WTC11 (cell line): Measurements from ENCODE around the gene MAGEF1. TPM values are rescaled to one million over a fixed set of nuclear protein-coding genes. Genes with fewer than 3 reads are reported as not detected.

ENCODE experiments used
- ATAC-seq: fragments of 200-7000 bp; cut with Tn5 transposase; 2 replicates; pipeline ENCODE4 v1.10.0; 2021; ENCODE audit warnings: mild to moderate bottlenecking, moderate library complexity
- CTCF ChIA-PET: fragments of 300-600 bp; sonication (Branson Sonifier 250); formaldehyde crosslinking; loops from one replicate; lab custom pipeline; 2021; ENCODE audit warnings: antibody characterized with exemption; lab: Charles Lee
- POLR2A ChIA-PET: fragments of 350-600 bp; sonication (Branson Sonifier 250); formaldehyde crosslinking; loops from one replicate; lab custom pipeline; 2021; ENCODE audit warnings: antibody characterized with exemption; lab: Charles Lee
- DNase-seq: peaks from one replicate; pipeline ENCODE4 v3.0.0; 2021; ENCODE audit warnings: low spot score
- H3K27ac Mint-ChIP-seq: 2 replicates; pipeline ENCODE4 v1.8.0; 2021; ENCODE audit warnings: mixed read lengths
- H3K27me3 Mint-ChIP-seq: 2 replicates; pipeline ENCODE4 v1.8.0; 2021; ENCODE audit warnings: low read depth, mild to moderate bottlenecking, moderate library complexity, mixed read lengths
- H3K36me3 Mint-ChIP-seq: 2 replicates; pipeline ENCODE4 v1.8.0; 2021; ENCODE audit warnings: mixed read lengths
- H3K4me1 Mint-ChIP-seq: 2 replicates; pipeline ENCODE4 v1.8.0; 2022; ENCODE audit warnings: mixed read lengths
- H3K4me3 Mint-ChIP-seq: 2 replicates; pipeline ENCODE4 v1.8.0; 2021; ENCODE audit warnings: mild to moderate bottlenecking, moderate library complexity, mixed read lengths
- H3K9me3 Mint-ChIP-seq: 2 replicates; pipeline ENCODE4 v1.8.0; 2021; ENCODE audit warnings: mixed read lengths
- ATF1 ChIP-seq: sonication (generic); formaldehyde crosslinking; IDR thresholded peaks from 2 replicates; pipeline ENCODE4 v1.8.1; 2023; ENCODE audit warnings: mild to moderate bottlenecking, moderate library complexity, missing genetic modification reagents
- CREB1 ChIP-seq: sonication (generic); formaldehyde crosslinking; IDR thresholded peaks from 2 replicates; pipeline ENCODE4 v1.8.0; 2023; ENCODE audit warnings: mild to moderate bottlenecking, missing genetic modification reagents
- FOXK1 ChIP-seq: sonication (generic); formaldehyde crosslinking; IDR thresholded peaks from 2 replicates; pipeline ENCODE4 v1.8.0; 2022; ENCODE audit warnings: mild to moderate bottlenecking, moderate library complexity, missing genetic modification reagents
- KAT7 ChIP-seq: sonication (generic); formaldehyde crosslinking; IDR thresholded peaks from 2 replicates; pipeline ENCODE4 v1.8.1; 2023; ENCODE audit warnings: missing genetic modification reagents, mild to moderate bottlenecking, borderline replicate concordance
- MYBL2 ChIP-seq: sonication (generic); formaldehyde crosslinking; IDR thresholded peaks from 2 replicates; pipeline ENCODE4 v1.8.1; 2023; ENCODE audit warnings: mild to moderate bottlenecking, moderate library complexity, missing genetic modification reagents
- NFATC4 ChIP-seq: fragments of 250-450 bp; sonication (Bioruptor Pico); IDR thresholded peaks from 2 replicates; pipeline ENCODE4 v1.9.0; 2021; ENCODE audit warnings: mild to moderate bottlenecking
- NFE2L1 ChIP-seq: sonication (generic); formaldehyde crosslinking; IDR thresholded peaks from 2 replicates; pipeline ENCODE4 v1.8.1; 2023; ENCODE audit warnings: missing genetic modification reagents
- NR2C2 ChIP-seq: sonication (generic); formaldehyde crosslinking; IDR thresholded peaks from 2 replicates; pipeline ENCODE4 v1.8.0; 2022; ENCODE audit warnings: mild to moderate bottlenecking, missing genetic modification reagents
- ZNF121 ChIP-seq: sonication (generic); formaldehyde crosslinking; IDR thresholded peaks from 2 replicates; pipeline ENCODE4 v1.8.0; 2023; ENCODE audit warnings: missing genetic modification reagents
- total RNA-seq: library from RNA; stranded (reverse); gene quantifications from 3 replicates; pipeline ENCODE4 v1.2.3, GENCODE V29; 2021
- TF ChIP-seq, protein P1 (sequence below): fragments of 250-450 bp; sonication (Bioruptor Pico); IDR thresholded peaks from 2 replicates; pipeline ENCODE4 v2.1.2; 2022; ENCODE audit warnings: mild to moderate bottlenecking, moderate library complexity
- TF ChIP-seq, protein P2 (sequence below): fragments of 250-450 bp; sonication (Bioruptor Pico); conservative IDR thresholded peaks from 2 replicates; pipeline ENCODE4 v1.9.0; 2021; ENCODE audit warnings: mild to moderate bottlenecking
- TF ChIP-seq, protein P3 (sequence below): sonication (generic); formaldehyde crosslinking; IDR thresholded peaks from 2 replicates; pipeline ENCODE4 v1.8.1; 2023; ENCODE audit warnings: mild to moderate bottlenecking, missing genetic modification reagents
- TF ChIP-seq, protein P4 (sequence below): sonication (generic); formaldehyde crosslinking; IDR thresholded peaks from 2 replicates; pipeline ENCODE4 v1.8.0; 2022; ENCODE audit warnings: mild to moderate bottlenecking, missing genetic modification reagents
- TF ChIP-seq, protein P5 (sequence below): sonication (generic); formaldehyde crosslinking; IDR thresholded peaks from 2 replicates; pipeline ENCODE4 v1.8.0; 2023; ENCODE audit warnings: missing genetic modification reagents
- TF ChIP-seq, protein P6 (sequence below): fragments of 250-450 bp; sonication (Bioruptor Pico); IDR thresholded peaks from 2 replicates; pipeline ENCODE4 v1.8.0; 2021; ENCODE audit warnings: mild to moderate bottlenecking

MAGEF1 gene
- total RNA-seq, 1 experiment from 2014 or later: 72.9 TPM

DNA sequence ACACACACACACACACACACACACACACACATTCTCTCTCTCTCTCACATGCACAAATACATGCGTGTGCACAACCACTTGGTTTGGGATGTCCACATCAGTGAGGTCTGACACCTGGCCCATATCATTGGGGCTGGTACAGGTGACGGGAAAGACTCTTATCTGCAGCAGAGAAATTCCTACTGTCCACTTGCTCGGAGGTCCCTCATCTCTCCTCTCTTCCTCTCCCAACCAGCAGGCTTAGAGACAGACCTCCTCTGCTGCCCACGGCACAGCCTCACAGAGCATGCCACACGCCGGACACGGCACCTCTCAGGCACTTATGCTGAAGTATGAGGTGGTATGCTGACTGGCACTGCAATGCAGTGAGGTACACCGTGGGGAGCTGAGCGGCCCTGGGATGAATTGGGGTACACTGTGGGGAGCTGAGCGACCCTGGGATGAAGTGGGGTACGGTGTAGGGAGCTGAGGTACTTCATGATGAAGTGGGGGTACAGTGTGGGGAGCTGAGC lies 41.7 kb downstream of the MAGEF1 start:
- DNase-seq: no peak
- Mint-ChIP-seq H3K27ac (no peak overlapping the region), H3K27me3 (no peaks in the 10 kb centered on the region; the same call in 1 of the 2 replicates), H3K9me3 (peaks cover 5% of the 10 kb centered on the region; the same call in 1 of the 2 replicates), H3K4me3 (no peak overlapping the region), H3K36me3 (no peaks in the 10 kb centered on the region), H3K4me1 (peaks cover 14% of the 10 kb centered on the region)
- POLR2A ChIA-PET: no interaction called here
- TF ChIP-seq NFE2L1 (CRISPR knock-in tag) (no peak), ATF1 (CRISPR knock-in tag) (no peak), NFATC4 (CRISPR knock-in tag) (no peak)
- TF ChIP-seq, protein P1, sequence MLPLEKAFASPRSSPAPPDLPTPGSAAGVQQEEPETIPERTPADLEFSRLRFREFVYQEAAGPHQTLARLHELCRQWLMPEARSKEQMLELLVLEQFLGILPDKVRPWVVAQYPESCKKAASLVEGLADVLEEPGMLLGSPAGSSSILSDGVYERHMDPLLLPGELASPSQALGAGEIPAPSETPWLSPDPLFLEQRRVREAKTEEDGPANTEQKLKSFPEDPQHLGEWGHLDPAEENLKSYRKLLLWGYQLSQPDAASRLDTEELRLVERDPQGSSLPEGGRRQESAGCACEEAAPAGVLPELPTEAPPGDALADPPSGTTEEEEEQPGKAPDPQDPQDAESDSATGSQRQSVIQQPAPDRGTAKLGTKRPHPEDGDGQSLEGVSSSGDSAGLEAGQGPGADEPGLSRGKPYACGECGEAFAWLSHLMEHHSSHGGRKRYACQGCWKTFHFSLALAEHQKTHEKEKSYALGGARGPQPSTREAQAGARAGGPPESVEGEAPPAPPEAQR (CRISPR knock-in tag): no peak
- ATAC-seq: no peak
- CTCF ChIA-PET: no interaction called here

DNA sequence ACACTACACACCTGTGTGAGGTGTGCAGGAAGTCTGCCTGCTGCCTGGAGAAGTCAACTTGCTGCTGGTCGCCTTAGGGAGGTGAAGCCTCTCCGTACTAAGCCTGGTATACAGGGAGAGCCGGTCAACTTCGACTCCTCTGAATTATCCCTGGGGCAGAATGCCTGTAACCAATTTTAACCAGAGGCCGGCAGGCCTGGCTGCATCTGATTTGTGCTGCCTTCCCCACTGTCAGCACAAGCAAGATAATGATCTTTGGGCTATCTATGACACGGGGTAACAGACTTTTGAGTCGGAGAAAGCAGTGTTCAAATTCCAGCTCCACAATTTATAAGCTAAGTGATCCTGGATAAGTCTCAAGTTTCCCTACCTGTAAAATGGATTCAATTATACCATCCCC lies 42.3 kb downstream of the MAGEF1 start:
- Mint-ChIP-seq H3K27ac (no peak overlapping the region), H3K9me3 (peaks cover 5% of the 10 kb centered on the region; the same call in 1 of the 2 replicates), H3K4me3 (no peak overlapping the region), H3K27me3 (no peaks in the 10 kb centered on the region; the same call in 1 of the 2 replicates), H3K4me1 (peaks cover 10% of the 10 kb centered on the region), H3K36me3 (no peaks in the 10 kb centered on the region)
- ChIA-PET CTCF (interaction anchor here (0.9 kb wide), 1 partner anchor 108 kb away, joined by 3 read pairs; the partner anchor contains the start of gene EPHB3), POLR2A (no interaction called here)
- DNase-seq: no peak
- TF ChIP-seq FOXK1: no peak
- no peak for ATAC-seq

DNA sequence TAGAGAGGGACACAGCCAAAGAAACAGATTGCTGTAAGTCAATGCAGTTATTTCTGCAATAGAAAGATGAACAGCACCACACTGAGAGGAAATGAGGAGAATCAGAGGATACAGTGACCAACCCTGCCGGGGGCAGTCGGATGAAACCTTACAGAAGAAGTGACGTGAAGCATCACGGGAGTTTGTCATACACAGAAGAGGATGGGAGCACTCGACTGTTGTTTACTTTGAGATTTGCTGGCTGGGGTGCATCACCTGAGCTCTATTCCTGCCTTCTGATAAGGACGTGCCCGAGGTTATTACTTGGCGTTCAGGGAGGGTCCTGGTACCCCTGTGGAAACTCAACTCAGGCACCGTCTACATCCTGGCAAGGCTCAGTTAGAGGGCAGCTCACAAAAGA lies 45.4 kb downstream of the MAGEF1 start:
- TF ChIP-seq, protein P2, sequence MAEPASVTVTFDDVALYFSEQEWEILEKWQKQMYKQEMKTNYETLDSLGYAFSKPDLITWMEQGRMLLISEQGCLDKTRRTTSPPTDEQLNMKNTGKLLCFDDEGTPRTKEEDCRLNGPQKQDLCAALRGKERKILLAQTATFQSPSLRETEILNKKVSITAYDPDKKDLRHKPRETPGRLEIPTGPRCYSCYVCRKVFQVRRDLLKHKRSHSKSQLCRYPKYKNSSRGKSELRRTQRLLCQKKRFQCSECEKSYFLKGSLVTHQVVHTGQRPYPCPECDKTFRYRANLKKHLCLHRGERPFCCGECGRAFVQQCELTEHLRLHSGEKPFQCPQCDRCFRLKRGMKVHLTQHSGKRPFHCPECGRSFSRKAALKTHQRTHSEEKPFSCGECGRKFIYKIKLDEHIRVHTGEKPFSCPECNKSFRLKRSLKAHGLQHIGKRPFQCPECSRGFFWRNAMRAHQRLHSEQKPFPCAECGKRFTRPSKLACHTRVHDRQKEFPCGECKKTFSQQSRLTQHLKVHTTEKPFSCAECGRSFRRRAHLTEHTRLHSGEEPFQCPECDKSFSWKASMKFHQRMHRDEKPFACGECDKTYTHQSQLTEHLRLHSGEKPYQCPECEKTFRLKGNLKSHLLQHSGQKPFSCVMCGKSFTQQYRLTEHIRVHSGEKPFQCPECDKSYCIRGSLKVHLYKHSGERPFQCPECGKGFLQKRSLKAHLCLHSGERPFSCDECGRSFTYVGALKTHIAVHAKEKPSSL (CRISPR knock-in tag): no peak
- TF ChIP-seq, protein P3, sequence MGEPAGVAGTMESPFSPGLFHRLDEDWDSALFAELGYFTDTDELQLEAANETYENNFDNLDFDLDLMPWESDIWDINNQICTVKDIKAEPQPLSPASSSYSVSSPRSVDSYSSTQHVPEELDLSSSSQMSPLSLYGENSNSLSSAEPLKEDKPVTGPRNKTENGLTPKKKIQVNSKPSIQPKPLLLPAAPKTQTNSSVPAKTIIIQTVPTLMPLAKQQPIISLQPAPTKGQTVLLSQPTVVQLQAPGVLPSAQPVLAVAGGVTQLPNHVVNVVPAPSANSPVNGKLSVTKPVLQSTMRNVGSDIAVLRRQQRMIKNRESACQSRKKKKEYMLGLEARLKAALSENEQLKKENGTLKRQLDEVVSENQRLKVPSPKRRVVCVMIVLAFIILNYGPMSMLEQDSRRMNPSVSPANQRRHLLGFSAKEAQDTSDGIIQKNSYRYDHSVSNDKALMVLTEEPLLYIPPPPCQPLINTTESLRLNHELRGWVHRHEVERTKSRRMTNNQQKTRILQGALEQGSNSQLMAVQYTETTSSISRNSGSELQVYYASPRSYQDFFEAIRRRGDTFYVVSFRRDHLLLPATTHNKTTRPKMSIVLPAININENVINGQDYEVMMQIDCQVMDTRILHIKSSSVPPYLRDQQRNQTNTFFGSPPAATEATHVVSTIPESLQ (CRISPR knock-in tag): no peak

DNA sequence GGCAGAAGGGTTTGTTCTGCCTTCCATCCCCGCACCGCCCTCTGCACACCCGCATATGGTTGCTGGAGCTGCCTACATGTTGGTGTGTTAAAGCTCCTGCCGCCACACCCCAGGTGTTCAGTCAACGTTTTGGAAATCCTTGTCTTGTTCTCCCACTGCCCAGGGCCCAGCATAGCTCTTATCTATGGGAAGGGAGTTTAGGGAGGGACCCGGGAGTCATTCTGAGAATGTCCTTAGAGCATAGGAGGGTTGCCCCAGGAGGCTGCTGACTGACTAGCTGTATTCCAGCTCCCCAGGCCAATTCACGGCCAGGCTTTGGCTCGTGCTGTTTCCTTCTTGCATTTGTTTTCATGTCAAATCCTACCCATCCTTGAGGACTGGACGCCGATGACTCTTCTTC lies 46.8 kb downstream of the MAGEF1 start:
- CTCF ChIA-PET: interaction anchor here (1.5 kb wide), 1 partner anchor 104 kb away, joined by 5 read pairs; the partner anchor contains the start of gene EPHB3
- H3K36me3 Mint-ChIP-seq: no peaks in the 10 kb centered on the region
- ATAC-seq (no peak), DNase-seq (no peak)
- TF ChIP-seq ZNF121 (CRISPR knock-in tag) (no peak), NR2C2 (CRISPR knock-in tag) (no peak), CREB1 (CRISPR knock-in tag) (no peak), KAT7 (CRISPR knock-in tag) (no peak), MYBL2 (CRISPR knock-in tag) (no peak)
- TF ChIP-seq, protein P4, sequence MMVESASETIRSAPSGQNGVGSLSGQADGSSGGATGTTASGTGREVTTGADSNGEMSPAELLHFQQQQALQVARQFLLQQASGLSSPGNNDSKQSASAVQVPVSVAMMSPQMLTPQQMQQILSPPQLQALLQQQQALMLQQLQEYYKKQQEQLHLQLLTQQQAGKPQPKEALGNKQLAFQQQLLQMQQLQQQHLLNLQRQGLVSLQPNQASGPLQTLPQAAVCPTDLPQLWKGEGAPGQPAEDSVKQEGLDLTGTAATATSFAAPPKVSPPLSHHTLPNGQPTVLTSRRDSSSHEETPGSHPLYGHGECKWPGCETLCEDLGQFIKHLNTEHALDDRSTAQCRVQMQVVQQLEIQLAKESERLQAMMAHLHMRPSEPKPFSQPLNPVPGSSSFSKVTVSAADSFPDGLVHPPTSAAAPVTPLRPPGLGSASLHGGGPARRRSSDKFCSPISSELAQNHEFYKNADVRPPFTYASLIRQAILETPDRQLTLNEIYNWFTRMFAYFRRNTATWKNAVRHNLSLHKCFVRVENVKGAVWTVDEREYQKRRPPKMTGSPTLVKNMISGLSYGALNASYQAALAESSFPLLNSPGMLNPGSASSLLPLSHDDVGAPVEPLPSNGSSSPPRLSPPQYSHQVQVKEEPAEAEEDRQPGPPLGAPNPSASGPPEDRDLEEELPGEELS (CRISPR knock-in tag): no peak
- TF ChIP-seq, protein P5, sequence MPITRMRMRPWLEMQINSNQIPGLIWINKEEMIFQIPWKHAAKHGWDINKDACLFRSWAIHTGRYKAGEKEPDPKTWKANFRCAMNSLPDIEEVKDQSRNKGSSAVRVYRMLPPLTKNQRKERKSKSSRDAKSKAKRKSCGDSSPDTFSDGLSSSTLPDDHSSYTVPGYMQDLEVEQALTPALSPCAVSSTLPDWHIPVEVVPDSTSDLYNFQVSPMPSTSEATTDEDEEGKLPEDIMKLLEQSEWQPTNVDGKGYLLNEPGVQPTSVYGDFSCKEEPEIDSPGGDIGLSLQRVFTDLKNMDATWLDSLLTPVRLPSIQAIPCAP (CRISPR knock-in tag): no peak
- TF ChIP-seq, protein P1 (CRISPR knock-in tag): no peak
- TF ChIP-seq, protein P6, sequence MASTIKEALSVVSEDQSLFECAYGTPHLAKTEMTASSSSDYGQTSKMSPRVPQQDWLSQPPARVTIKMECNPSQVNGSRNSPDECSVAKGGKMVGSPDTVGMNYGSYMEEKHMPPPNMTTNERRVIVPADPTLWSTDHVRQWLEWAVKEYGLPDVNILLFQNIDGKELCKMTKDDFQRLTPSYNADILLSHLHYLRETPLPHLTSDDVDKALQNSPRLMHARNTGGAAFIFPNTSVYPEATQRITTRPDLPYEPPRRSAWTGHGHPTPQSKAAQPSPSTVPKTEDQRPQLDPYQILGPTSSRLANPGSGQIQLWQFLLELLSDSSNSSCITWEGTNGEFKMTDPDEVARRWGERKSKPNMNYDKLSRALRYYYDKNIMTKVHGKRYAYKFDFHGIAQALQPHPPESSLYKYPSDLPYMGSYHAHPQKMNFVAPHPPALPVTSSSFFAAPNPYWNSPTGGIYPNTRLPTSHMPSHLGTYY (CRISPR knock-in tag): no peak
- TF ChIP-seq, all 79 proteins: peak for 0
- H3K9me3 Mint-ChIP-seq: no peaks in the 10 kb centered on the region
- H3K4me1 Mint-ChIP-seq: peaks cover 30% of the 10 kb centered on the region
- POLR2A ChIA-PET: no interaction called here
- H3K27ac Mint-ChIP-seq: no peak overlapping the region
- no peak overlapping the region for H3K4me3 Mint-ChIP-seq
- no peaks in the 10 kb centered on the region; the same call in 1 of the 2 replicates for H3K27me3 Mint-ChIP-seq

More for the DNA sequence above, 45.4 kb downstream of the MAGEF1 start:
- Mint-ChIP-seq H3K27me3 (no peaks in the 10 kb centered on the region; the same call in 1 of the 2 replicates), H3K4me3 (no peak overlapping the region), H3K36me3 (no peaks in the 10 kb centered on the region), H3K9me3 (peaks cover 1% of the 10 kb centered on the region; the same call in 1 of the 2 replicates), H3K4me1 (peaks cover 22% of the 10 kb centered on the region), H3K27ac (peak overlapping the region; percentile 26; the same call in 1 of the 2 replicates)
- POLR2A ChIA-PET: no interaction called here
- no peak for DNase-seq
- CTCF ChIA-PET: no interaction called here
- ATAC-seq: no peak
